ENCODE measurements around the gene DIPK2A.

DNA sequence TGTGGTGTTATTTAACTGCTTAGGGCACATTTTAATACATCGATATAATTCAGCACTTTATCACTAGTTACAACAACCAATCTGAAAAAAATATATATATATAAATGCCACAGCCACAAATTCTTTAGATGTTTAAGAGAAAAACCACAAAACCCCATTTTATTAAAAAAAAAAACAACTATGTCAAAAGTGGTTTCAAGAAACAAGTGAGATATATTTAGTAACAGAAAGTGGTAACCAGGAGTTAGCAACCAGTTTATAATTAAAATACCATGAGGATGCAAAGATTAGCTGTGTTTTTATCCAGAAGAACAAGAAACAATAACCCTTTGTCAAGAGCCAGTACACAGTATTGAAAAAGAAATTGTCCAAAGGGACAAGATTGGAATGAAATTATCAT is 14.8 kb upstream of the DIPK2A start:
- TF ChIP-seq POLR2A (IDR thresholded peaks at IDR 0.05): no peak
- TF ChIP-seq, protein P1, sequence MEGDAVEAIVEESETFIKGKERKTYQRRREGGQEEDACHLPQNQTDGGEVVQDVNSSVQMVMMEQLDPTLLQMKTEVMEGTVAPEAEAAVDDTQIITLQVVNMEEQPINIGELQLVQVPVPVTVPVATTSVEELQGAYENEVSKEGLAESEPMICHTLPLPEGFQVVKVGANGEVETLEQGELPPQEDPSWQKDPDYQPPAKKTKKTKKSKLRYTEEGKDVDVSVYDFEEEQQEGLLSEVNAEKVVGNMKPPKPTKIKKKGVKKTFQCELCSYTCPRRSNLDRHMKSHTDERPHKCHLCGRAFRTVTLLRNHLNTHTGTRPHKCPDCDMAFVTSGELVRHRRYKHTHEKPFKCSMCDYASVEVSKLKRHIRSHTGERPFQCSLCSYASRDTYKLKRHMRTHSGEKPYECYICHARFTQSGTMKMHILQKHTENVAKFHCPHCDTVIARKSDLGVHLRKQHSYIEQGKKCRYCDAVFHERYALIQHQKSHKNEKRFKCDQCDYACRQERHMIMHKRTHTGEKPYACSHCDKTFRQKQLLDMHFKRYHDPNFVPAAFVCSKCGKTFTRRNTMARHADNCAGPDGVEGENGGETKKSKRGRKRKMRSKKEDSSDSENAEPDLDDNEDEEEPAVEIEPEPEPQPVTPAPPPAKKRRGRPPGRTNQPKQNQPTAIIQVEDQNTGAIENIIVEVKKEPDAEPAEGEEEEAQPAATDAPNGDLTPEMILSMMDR (IDR thresholded peaks at IDR 0.05): no peak
- TF ChIP-seq POLR2AphosphoS5 (IDR thresholded peaks at IDR 0.05): no peak
